Effector memory CD8-positive, alpha-beta T cell (primary cell): Measurements from ENCODE around the gene MYOZ3.

Experiments used
- ATAC-seq: fragments of 150-1000 bp; cut with Tn5 transposase; replicated peaks from 2 replicates; pipeline ENCODE4 v1.10.0; 2021; ENCODE audit warnings: mild to moderate bottlenecking, moderate library complexity
- DNase-seq, 3 experiments: peaks; one replicate each; pipeline ENCODE4 v3.0.0; 2021
- H3K27ac Mint-ChIP-seq, 2 donors: one replicate each; pipeline ENCODE4 v1.8.0; 2022; ENCODE audit warnings: mild to moderate bottlenecking in 2 of 2, mixed read lengths in 2 of 2, moderate library complexity in 2 of 2
- H3K27me3 Mint-ChIP-seq, 2 donors: one replicate each; pipeline ENCODE4 v1.8.0; 2022; ENCODE audit warnings: mixed read lengths in 2 of 2
- H3K36me3 Mint-ChIP-seq: one replicate; pipeline ENCODE4 v1.8.0; 2022; ENCODE audit warnings: mild to moderate bottlenecking, moderate library complexity, mixed read lengths; ENCODE audit not compliant: insufficient read depth
- H3K4me1 Mint-ChIP-seq, 2 donors: one replicate each; pipeline ENCODE4 v1.8.0; 2022; ENCODE audit warnings: low read depth in 2 of 2, mixed read lengths in 2 of 2
- H3K4me3 Mint-ChIP-seq, 2 donors: one replicate each; pipeline ENCODE4 v1.8.0; 2022; ENCODE audit warnings: mild to moderate bottlenecking in 2 of 2, mixed read lengths in 2 of 2, moderate library complexity in 2 of 2
- H3K9me3 Mint-ChIP-seq, 2 donors: one replicate each; pipeline ENCODE4 v1.8.0; 2022; ENCODE audit warnings: mixed read lengths in 2 of 2

The MYOZ3 gene

GRCh38 chr5:150622157-150622556 is 38.9 kb upstream of the MYOZ3 start:
- H3K4me1 Mint-ChIP-seq = peaks cover 9 to 10% of the 10 kb centered on the region in 2 donors
- DNase-seq = no peak

GRCh38 chr5:150623152-150623877 is 37.7 kb upstream of the MYOZ3 start:
- Mint-ChIP-seq H3K27ac (peak overlapping the region in 1 of 2 donors; percentile 13), H3K4me3 (peak overlapping the region; percentile 75 to 82), H3K27me3 (peaks cover 38 to 44% of the 10 kb centered on the region in 2 donors)

More at GRCh38 chr5:150622157-150622556, 38.9 kb upstream of the MYOZ3 start:
- Mint-ChIP-seq H3K27ac (no peak overlapping the region), H3K36me3 (no peaks in the 10 kb centered on the region), H3K9me3 (no peaks in the 10 kb centered on the region), H3K27me3 (peaks cover 28 to 34% of the 10 kb centered on the region in 2 donors), H3K4me3 (no peak overlapping the region)
- ATAC-seq = no peak

DNA sequence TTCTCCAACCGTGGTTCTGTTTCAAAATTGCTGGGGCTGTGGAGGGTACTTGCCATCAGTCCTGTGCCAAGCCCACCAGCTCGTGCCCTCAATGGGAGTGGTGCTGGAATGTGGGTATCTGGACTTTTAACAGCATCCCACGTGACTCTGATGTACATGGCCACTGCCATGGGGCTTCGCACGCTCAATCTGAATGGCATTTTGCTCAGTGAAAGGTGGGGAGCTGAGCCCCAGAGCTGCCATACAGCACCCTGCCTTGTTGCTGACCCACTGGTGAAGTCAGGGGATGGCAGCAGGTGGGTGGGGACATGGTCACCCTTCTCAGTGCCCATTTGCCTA is 37.2 kb upstream of the MYOZ3 start:
- no peaks in the 10 kb centered on the region for H3K9me3 Mint-ChIP-seq
- DNase-seq (no peak), ATAC-seq (no peak)
- peak overlapping the region in 1 of 2 donors; percentile 13 for H3K27ac Mint-ChIP-seq
- peaks cover 9 to 10% of the 10 kb centered on the region in 2 donors for H3K4me1 Mint-ChIP-seq
- H3K4me3 Mint-ChIP-seq = peak overlapping the region; percentile 75 to 82
- H3K36me3 Mint-ChIP-seq = no peaks in the 10 kb centered on the region
- H3K27me3 Mint-ChIP-seq = peaks cover 38 to 44% of the 10 kb centered on the region in 2 donors

More at GRCh38 chr5:150623152-150623877, 37.7 kb upstream of the MYOZ3 start:
- Mint-ChIP-seq H3K9me3 (no peaks in the 10 kb centered on the region), H3K4me1 (peaks cover 9 to 10% of the 10 kb centered on the region in 2 donors), H3K36me3 (no peaks in the 10 kb centered on the region)
- no peak for DNase-seq
- no peak for ATAC-seq

GRCh38 chr5:150624334-150625163 is 36.5 kb upstream of the MYOZ3 start:
- Mint-ChIP-seq H3K27me3 (peaks cover 38 to 51% of the 10 kb centered on the region in 2 donors), H3K4me3 (peak overlapping the region; percentile 75 to 82), H3K36me3 (no peaks in the 10 kb centered on the region), H3K27ac (peak overlapping the region in 1 of 2 donors; percentile 13), H3K9me3 (no peaks in the 10 kb centered on the region), H3K4me1 (peaks cover 9 to 10% of the 10 kb centered on the region in 2 donors)
- ATAC-seq (peak; percentile 66), DNase-seq (no peak)

DNA sequence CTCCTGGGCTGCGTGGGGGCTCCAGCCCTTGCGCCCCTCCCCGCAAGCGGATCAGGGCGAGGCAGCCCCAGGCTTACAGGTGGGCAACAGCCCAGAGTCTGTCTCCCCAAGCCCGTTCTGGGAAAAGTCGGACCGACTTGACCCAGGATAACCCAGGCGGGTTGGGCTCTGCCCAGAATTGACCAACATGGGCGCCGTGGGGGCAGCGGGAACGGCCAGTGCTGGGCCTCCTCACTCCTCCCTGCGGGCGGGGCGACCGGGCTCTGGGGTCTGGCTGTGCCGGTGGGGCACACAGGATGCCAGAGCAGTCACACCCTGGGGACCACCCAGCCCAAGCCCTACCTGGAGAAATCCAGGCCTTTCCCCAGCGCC is 35.9 kb upstream of the MYOZ3 start:
- no peaks in the 10 kb centered on the region for H3K9me3 Mint-ChIP-seq

DNA sequence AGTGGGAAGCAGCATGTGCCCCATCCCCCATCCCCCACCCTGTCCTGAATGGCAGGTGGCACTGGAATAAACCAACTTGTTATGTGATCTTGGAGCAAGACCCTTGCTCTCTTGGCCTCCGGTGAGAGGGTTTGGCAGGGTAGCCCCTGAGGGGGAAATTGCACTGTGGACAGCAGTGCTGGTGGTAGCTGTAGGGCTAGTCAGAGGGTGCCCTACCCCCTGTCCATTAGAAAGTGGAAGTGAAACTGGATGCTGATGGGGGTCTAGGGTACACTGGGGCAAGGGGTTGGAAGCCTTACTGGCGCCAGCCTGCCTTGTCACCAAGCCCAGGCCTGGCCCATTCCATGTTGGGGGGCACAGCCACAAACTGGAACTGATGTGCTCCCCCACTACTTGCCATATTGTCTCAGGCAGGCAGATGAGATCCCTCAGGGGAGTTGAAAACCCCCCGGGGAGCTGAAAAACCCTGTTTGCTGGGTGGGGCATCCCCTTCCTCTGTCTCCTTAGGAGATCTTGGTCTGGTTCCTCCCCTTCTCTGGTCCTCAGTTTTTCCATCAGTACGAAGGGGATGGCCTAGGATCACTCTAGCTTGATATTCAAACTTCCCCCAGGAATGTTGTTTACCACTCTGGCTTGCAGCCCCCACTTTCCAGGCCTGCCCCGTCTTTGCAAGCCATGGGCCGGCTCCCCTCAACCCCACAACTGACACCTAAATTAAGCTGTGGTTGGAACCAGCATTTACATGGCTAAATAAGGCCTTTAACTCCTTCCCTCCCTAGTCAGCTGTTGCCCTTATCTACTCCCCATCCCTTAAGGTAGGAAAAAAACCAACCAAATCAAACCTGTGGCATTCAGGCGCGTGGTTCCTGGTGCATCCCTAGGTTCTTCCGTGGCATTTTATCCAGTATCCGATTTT is 35.0 kb upstream of the MYOZ3 start:
- Mint-ChIP-seq H3K4me1 (peaks cover 9 to 10% of the 10 kb centered on the region in 2 donors), H3K27ac (no peak overlapping the region)

More for the DNA sequence above, 35.9 kb upstream of the MYOZ3 start:
- Mint-ChIP-seq H3K27ac (no peak overlapping the region), H3K4me3 (peak overlapping the region in 1 of 2 donors; percentile 36), H3K27me3 (peaks cover 38 to 57% of the 10 kb centered on the region in 2 donors), H3K36me3 (no peaks in the 10 kb centered on the region), H3K4me1 (peaks cover 9 to 10% of the 10 kb centered on the region in 2 donors)
- DNase-seq (no peak), ATAC-seq (no peak)

GRCh38 chr5:150626853-150627276 is 34.2 kb upstream of the MYOZ3 start:
- Mint-ChIP-seq H3K4me1 (peaks cover 9 to 10% of the 10 kb centered on the region in 2 donors), H3K27ac (no peak overlapping the region), H3K27me3 (peaks cover 38 to 73% of the 10 kb centered on the region in 2 donors), H3K36me3 (no peaks in the 10 kb centered on the region), H3K4me3 (no peak overlapping the region), H3K9me3 (no peaks in the 10 kb centered on the region)
- ATAC-seq = no peak
- no peak for DNase-seq

More for the DNA sequence above, 35.0 kb upstream of the MYOZ3 start:
- Mint-ChIP-seq H3K36me3 (no peaks in the 10 kb centered on the region), H3K4me3 (peak overlapping the region in 1 of 2 donors; percentile 36), H3K27me3 (peaks cover 38 to 66% of the 10 kb centered on the region in 2 donors), H3K9me3 (no peaks in the 10 kb centered on the region)
- peak; percentile 22 for ATAC-seq
- no peak for DNase-seq

DNA sequence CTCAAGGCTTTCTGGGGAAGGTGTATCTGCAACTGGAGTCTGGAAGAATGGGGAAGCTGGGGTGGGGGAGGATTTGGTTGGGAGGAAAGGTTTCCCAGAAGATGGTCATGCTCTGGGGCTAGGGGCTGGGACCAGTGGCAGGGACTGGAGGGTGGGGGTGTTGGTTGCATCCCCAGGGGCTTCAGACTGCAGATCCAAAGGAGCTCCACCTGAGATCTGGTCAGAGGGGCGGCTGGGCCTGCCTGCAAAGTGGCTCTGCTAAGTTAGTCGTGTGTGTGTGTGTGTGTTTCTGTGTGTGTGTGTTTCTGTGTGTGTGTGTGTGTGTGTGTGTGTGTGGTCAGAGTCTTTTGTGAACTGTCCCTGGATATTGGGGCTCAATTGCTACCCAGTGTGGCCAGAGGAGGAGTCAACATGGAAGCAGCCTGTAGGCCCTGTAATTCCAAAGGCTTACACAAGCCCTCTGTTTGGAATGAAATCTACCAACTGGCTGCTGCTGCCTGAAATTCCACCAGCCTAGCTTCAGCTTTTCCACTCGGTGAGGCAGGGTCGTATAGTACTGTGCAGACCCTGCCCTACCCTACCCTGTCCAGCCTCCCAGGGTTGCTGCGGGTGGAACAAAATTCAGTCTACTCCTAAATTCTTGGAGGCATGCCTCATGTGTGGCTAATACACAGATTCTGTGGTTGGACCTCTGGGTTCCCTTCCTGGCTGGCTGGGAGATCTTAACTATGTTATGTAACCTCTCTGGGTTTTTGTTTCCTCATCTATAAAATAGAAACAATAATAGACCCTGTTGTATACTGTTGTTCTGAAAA is 33.1 kb upstream of the MYOZ3 start:
- H3K9me3 Mint-ChIP-seq = no peaks in the 10 kb centered on the region
- no peak for DNase-seq
- no peak overlapping the region for H3K27ac Mint-ChIP-seq
- H3K4me3 Mint-ChIP-seq = no peak overlapping the region
- H3K36me3 Mint-ChIP-seq = no peaks in the 10 kb centered on the region
- H3K4me1 Mint-ChIP-seq = peaks cover 9 to 10% of the 10 kb centered on the region in 2 donors
- no peak for ATAC-seq
- peaks cover 36 to 73% of the 10 kb centered on the region in 2 donors for H3K27me3 Mint-ChIP-seq

DNA sequence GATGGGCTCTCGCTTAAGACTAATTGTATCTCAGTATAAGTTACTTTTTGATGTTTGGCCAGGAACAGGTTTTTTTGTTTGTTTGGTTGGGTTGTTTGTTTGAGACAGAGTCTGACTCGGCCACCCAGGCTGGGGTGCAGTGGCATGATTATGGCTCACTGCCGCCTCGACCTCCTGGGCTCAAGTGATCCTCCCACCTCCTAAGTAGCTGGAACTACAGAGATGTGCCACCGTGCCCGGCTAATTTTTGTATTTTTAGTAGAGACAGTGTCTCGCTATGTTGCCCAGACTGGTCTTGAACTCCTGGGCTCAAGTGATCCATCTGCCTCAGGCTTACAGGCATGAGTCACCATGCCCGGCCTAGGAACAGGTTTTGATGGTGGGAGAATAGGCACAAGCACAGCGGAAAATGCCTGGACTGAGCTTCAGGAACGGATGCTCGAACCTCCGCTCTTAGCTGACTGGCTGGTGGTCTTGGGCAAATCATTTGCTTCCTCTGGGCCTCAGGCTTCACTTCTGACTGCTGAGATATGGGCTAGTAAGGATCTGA is 32.0 kb upstream of the MYOZ3 start:
- H3K9me3 Mint-ChIP-seq = no peaks in the 10 kb centered on the region
- H3K27me3 Mint-ChIP-seq = peaks cover 27 to 63% of the 10 kb centered on the region in 2 donors
- H3K27ac Mint-ChIP-seq = no peak overlapping the region
- peaks cover 4 to 5% of the 10 kb centered on the region in 2 donors for H3K4me1 Mint-ChIP-seq
- H3K4me3 Mint-ChIP-seq = no peak overlapping the region
- DNase-seq (no peak), ATAC-seq (no peak)
- no peaks in the 10 kb centered on the region for H3K36me3 Mint-ChIP-seq

DNA sequence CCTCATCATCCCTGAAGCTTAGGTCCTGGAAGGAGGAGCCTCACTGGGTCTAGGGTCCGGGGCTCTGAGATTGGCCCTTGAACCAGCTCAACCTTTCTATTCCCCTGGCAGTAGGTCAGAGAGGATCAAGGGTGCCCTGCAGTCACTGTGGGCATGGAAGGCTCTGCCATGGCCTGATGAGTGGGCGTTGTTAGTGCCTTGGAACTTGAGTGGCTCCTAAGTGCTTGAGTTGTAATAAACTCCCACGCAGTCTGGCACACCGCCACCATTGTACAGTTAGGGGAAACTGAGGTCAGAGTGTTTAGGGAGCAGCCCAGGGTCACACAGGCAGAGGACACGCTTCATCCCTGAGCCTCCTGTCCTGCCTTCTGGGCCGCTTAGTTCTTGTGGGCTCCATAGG is 31.0 kb upstream of the MYOZ3 start:
- H3K9me3 Mint-ChIP-seq = no peaks in the 10 kb centered on the region
- DNase-seq (no peak), ATAC-seq (no peak)
- no peaks in the 10 kb centered on the region for H3K4me1 Mint-ChIP-seq
- no peak overlapping the region for H3K27ac Mint-ChIP-seq
- H3K27me3 Mint-ChIP-seq = peaks cover 22 to 60% of the 10 kb centered on the region in 2 donors
- H3K4me3 Mint-ChIP-seq = no peak overlapping the region
- no peaks in the 10 kb centered on the region for H3K36me3 Mint-ChIP-seq

DNA sequence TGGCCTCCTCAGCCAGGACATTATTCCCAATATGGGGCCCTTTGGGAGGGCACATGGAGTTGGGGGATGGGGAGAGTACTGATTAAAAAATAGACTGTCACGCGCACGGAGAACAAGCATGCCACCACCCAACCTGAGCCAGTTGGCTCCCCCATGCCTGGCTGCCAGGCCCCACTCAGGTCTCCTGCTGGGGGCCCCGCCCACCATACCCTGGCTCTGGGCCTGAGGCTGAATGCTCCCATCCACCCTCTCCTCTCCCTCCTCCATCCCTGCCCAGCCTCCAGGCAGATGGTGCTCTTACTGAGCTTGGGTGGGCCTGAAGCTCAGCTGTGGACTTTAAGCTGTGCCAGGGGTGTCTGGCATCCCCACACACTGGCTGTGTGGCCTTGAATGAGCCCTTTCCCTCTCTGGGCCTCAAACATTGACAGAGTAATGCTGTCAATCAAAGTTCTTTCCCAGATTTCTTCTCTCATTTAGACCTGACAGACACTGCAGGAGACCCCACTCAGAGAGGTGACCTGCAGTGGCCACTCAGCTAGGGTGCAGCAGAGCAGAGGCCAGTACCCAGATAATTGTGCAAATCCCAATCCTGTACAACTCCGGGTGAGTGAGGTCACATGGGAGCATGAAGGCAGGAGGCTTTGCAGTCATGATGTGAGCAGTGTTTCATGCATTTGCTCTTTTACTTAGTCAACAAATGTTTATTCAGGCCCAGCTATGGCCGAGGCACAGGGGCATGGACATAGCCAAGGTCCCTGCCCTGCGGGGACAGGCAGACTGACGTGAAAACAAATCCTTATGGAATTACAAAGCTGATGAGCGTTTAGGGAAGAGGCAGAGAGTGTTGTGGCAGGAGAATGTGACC is 30.4 kb upstream of the MYOZ3 start:
- ATAC-seq (no peak), DNase-seq (no peak)
- H3K4me3 Mint-ChIP-seq = no peak overlapping the region
- no peak overlapping the region for H3K27ac Mint-ChIP-seq
- no peaks in the 10 kb centered on the region for H3K4me1 Mint-ChIP-seq
- no peaks in the 10 kb centered on the region for H3K36me3 Mint-ChIP-seq
- H3K27me3 Mint-ChIP-seq = peaks cover 24 to 65% of the 10 kb centered on the region in 2 donors
- no peaks in the 10 kb centered on the region for H3K9me3 Mint-ChIP-seq
